NCI-H526 treated with DMSO at 0.1 percent for 48 hours (cell line): ENCODE measurements around the gene BACH2.
"Not testable (repeated sequence)": the region's sequence is repeated elsewhere in the genome, so short reads cannot be mapped to it uniquely, and the experiment has no call there.

Experiments used
- DNase-seq: peaks from one replicate; lab custom pipeline; 2025; lab: John Stamatoyannopoulos, UW

BACH2 gene

GRCh38 chr6:90296341-90297114 is at the start of gene BACH2:
BACH2 (minus strand) TSS chr6:90296843; CDS start chr6:90008844, 287,999 bp downstream.
- DNase-seq: peak; percentile 72

- DNase-seq: no peak
These were observed 46.9 kb upstream of the BACH2 start for GRCh38 chr6:90343576-90343975.

- no peak for DNase-seq
These were observed 41.8 kb upstream of the BACH2 start for GRCh38 chr6:90338409-90338808.

GRCh38 chr6:90336388-90336947 is 39.8 kb upstream of the BACH2 start:
- DNase-seq: no peak

- DNase-seq: no peak
These were observed 37.3 kb upstream of the BACH2 start for GRCh38 chr6:90333928-90334327.

- DNase-seq: not testable (repeated sequence)
These were observed 36.4 kb upstream of the BACH2 start for GRCh38 chr6:90332978-90333543.

- DNase-seq: no peak
These were observed 32.9 kb upstream of the BACH2 start for GRCh38 chr6:90329386-90330077.

- no peak for DNase-seq
These were observed 31.4 kb upstream of the BACH2 start for GRCh38 chr6:90328004-90328403.

GRCh38 chr6:90326404-90327057 is 29.9 kb upstream of the BACH2 start:
- DNase-seq: no peak

- no peak for DNase-seq
These were observed 27.1 kb upstream of the BACH2 start for GRCh38 chr6:90323706-90324105.

GRCh38 chr6:90322976-90323474 is 26.4 kb upstream of the BACH2 start:
- no peak for DNase-seq

GRCh38 chr6:90319979-90320685 is 23.5 kb upstream of the BACH2 start:
- DNase-seq: no peak

- DNase-seq: no peak
These were observed 22.4 kb upstream of the BACH2 start for GRCh38 chr6:90319044-90319443.

- no peak for DNase-seq
These were observed 19.3 kb upstream of the BACH2 start for GRCh38 chr6:90315986-90316385.

GRCh38 chr6:90315354-90315950 is 18.8 kb upstream of the BACH2 start:
- DNase-seq: no peak

- DNase-seq: no peak
These were observed 17.9 kb upstream of the BACH2 start for GRCh38 chr6:90314514-90314913.

GRCh38 chr6:90311569-90311968 is 14.9 kb upstream of the BACH2 start:
- DNase-seq: no peak

GRCh38 chr6:90305800-90306448 is 9.3 kb upstream of the BACH2 start:
- no peak for DNase-seq

- no peak for DNase-seq
These were observed 7.7 kb upstream of the BACH2 start for GRCh38 chr6:90304308-90304707.

GRCh38 chr6:90303039-90303438 is 6.4 kb upstream of the BACH2 start:
- no peak for DNase-seq

- DNase-seq: no peak
These were observed 5.7 kb upstream of the BACH2 start for GRCh38 chr6:90302320-90302719.
